CD4-positive, alpha-beta T cell treated with Interleukin-6 for 4 hours (primary cell): ENCODE measurements around the gene SENP1.
A peak's percentile ranks its signal among the peaks of the same experiment; 100 is the strongest.
"Not testable (repeated sequence)": the region's sequence is repeated elsewhere in the genome, so short reads cannot be mapped to it uniquely, and the experiment has no call there.

Source experiments
- DNase-seq: peaks from one replicate; pipeline ENCODE4 v3.0.0-alpha.2; 2020; ENCODE audit warnings: mixed read lengths

SENP1 gene

GRCh38 chr12:48105867-48106680 lies at the start of gene SENP1:
Gene SENP1, minus strand, starts transcription at chr12:48106079. Its CDS starts 4,607 bp downstream, at chr12:48101472.
- peak; percentile 89 for DNase-seq

GRCh38 chr12:48151103-48151771 lies 45.4 kb upstream of the SENP1 start:
- DNase-seq, result no peak

GRCh38 chr12:48145981-48146380 lies 40.1 kb upstream of the SENP1 start:
- DNase-seq, result no peak

GRCh38 chr12:48143898-48144297 lies 38.0 kb upstream of the SENP1 start:
- DNase-seq, result no peak

GRCh38 chr12:48142818-48143674 lies 37.2 kb upstream of the SENP1 start:
- DNase-seq, result no peak

- no peak for DNase-seq
Measured at GRCh38 chr12:48135027-48135426, 29.1 kb upstream of the SENP1 start.

GRCh38 chr12:48132826-48133225 lies 26.9 kb upstream of the SENP1 start:
- no peak for DNase-seq

- no peak for DNase-seq
Measured at GRCh38 chr12:48131517-48131916, 25.6 kb upstream of the SENP1 start.

- DNase-seq, result no peak
Measured at GRCh38 chr12:48129376-48129775, 23.5 kb upstream of the SENP1 start.

- DNase-seq, result no peak
Measured at GRCh38 chr12:48128800-48129199, 22.9 kb upstream of the SENP1 start.

GRCh38 chr12:48126953-48127630 lies 21.2 kb upstream of the SENP1 start:
- DNase-seq, result no peak

GRCh38 chr12:48125985-48126384 lies 20.1 kb upstream of the SENP1 start:
- DNase-seq, result no peak

- DNase-seq, result not testable (repeated sequence)
Measured at GRCh38 chr12:48125542-48125941, 19.7 kb upstream of the SENP1 start.

- no peak for DNase-seq
Measured at GRCh38 chr12:48123169-48123568, 17.3 kb upstream of the SENP1 start.

GRCh38 chr12:48122065-48122834 lies 16.4 kb upstream of the SENP1 start:
- no peak for DNase-seq

GRCh38 chr12:48121522-48121921 lies 15.6 kb upstream of the SENP1 start:
- DNase-seq, result no peak

- DNase-seq, result no peak
Measured at GRCh38 chr12:48119834-48120195, 13.9 kb upstream of the SENP1 start.

GRCh38 chr12:48119078-48119833 lies 13.4 kb upstream of the SENP1 start, which contains the start of gene PFKM:
Gene PFKM, plus strand, starts transcription at chr12:48119364. Its CDS starts 3,411 bp downstream, at chr12:48122775.
- DNase-seq, result peak; percentile 83

GRCh38 chr12:48118284-48118871 lies 12.5 kb upstream of the SENP1 start:
- DNase-seq, result no peak

GRCh38 chr12:48115957-48116356 lies 10.1 kb upstream of the SENP1 start:
- no peak for DNase-seq

- not testable (repeated sequence) for DNase-seq
Measured at GRCh38 chr12:48111312-48111693, 5.4 kb upstream of the SENP1 start.
